Activated CD4-positive, CD25-positive, alpha-beta regulatory T cell treated with anti-CD3 and anti-CD28 coated beads, Interleukin-2, amount 50 U/mL, for 16 hours (primary cell): ENCODE data around the gene SHC4.
"Not testable (repeated sequence)": the region's sequence is repeated elsewhere in the genome, so short reads cannot be mapped to it uniquely, and the experiment has no call there.

Experiments
- DNase-seq: peaks from one replicate; pipeline ENCODE4 v3.0.0-alpha.2; 2020; ENCODE audit warnings: low read depth, low spot score

Gene SHC4

DNA sequence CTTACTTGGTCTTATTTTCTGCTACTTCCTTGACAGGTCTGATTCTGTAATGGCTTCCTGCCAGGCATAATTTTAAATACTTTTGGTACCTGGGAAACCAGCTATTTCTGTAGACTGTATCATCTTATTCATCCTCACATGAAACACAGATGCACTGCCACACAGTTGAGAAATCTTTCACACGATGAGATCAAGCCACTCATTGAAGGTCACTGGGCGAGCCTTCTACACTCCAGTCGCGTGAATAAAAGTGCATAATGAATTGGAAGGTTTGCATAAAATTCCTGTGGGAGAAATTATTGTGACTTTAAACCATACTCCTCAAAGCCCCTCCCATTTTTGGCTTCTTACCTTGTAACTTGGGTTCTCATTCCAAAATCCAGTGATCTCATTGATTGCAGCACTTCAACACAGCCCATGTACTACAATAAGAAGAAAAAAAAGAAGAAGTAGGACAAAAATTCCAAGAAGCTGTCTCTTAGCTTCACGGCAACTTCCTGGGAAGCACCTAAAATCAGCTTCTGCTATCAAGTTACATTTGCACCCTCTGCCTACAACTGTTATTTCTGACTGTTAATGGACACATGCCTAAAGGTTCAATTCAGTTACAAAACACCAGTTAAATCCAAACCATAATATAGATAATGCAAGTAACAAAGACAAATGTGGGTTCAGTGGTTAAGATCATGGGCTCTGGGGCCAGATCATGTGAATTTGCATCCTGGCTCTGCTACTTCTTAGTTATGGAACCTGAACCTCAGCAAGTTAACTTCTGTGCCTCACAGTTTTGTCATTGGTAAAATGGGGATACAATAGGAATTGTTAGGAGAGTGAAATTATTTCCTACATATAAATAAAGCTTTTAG lies 39.0 kb downstream of the SHC4 start:
- no peak for DNase-seq

DNA sequence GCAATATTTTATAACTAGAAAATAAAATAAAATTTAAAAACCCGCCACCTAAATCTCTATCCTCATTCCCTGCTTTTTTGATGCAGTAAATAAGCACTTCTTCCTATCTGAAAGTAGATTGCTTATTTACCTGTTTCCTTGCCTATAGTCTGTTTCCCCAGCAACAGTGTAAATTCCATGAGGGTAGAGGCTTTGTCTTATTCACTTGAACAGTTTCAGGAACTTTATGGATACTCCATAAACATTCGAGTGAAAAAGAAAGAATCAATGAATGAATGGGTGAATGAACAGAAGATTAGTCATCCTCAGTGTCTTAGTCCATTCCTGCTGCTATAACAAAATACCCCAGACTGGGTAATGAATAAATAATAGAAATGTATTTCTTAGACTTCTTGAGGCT lies 41.7 kb downstream of the SHC4 start:
- no peak for DNase-seq

DNA sequence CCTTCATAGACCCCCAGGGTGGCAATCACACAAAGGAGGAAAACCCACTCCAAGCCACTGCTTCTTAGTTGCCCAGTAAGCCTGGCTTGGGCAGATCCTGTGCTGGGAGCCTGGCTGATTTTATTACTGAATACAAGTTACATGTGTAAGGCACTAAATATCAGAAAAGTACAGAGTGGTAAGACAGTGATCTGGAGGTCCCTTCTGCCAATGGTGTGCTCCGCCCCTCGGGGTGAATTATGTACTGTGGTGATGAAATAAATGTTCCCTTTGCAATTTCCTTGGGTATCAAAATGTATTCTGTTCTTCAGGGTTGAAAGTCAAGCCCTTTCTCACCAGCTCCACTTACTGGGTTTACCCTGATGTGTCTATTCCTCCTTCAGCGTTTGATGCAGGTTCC lies 47.0 kb downstream of the SHC4 start:
- no peak for DNase-seq

DNA sequence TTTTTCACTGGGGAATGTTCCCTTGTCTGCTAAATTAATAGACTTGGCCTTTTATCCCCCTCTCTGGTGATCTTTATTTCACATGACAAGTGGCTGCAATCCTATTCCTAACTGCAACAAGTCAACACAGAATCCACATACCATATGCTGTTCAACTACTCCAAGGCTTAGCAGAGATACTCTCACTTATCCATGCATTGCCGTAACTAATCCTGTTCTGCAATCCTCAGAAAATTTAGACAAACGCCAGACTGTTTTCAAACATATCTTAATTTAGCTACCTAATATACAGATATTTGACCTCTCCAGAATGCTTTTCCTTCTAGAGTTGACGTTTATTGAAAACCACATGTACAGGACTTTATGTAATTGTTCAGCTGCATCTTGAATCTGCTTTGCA lies 47.9 kb downstream of the SHC4 start:
- no peak for DNase-seq

DNA sequence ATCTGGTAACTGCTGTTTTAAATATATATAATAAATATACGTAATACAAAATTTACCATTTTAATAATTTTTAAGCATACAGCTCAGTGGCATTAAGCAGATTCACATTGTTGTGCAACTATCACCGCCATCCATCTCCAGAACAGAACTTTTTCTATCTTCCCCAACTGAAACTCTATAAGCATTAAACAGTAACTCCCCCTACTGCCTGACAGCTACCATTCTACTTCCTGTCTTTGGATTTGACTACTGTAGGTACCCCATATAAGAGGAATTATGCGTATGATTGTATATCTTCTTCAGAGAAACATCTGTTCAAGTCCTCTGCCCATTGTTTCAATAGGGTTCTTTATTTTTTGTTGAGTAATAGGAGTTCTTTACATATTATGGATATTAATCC lies 49.0 kb downstream of the SHC4 start:
- no peak for DNase-seq

DNA sequence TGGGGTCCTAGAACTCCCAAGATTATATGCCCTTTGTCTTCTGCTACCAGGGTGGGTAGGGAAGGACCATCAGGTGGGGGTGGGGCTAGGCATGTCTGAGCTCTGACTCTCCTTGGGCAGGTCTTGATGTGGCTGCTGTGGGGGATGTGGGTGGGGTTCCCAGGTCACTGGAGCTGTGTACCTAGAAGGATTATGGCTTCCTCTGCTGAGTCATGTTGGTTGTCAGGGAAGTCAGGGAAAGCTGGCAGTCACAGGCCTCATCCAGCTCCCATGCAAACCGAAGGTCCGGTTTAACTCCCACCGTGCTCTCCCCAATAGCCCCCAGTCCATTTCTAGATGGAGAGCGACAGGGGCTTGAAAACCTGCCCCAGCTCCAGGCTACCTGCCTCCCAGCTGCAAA lies 50.6 kb downstream of the SHC4 start:
- no peak for DNase-seq

DNA sequence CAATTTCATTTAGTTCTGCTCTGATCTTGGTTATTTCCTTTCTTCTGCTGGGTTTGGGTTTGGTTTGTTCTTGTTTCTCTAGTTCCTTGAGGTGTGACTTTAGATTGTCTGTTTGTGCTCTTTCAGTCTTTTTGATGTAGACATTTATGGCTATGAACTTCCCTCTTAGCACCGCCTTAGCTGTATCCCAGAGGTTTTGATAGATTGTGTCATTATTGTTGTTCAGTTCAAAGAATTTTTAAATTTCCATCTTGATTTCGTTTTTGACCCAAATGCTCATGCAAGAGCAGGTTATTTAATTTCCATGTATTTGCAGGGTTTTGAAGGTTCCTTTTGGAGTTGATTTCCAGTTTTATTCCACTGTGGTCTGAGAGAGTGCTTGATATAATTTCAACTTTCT lies 53.2 kb downstream of the SHC4 start:
- DNase-seq, result not testable (repeated sequence)

DNA sequence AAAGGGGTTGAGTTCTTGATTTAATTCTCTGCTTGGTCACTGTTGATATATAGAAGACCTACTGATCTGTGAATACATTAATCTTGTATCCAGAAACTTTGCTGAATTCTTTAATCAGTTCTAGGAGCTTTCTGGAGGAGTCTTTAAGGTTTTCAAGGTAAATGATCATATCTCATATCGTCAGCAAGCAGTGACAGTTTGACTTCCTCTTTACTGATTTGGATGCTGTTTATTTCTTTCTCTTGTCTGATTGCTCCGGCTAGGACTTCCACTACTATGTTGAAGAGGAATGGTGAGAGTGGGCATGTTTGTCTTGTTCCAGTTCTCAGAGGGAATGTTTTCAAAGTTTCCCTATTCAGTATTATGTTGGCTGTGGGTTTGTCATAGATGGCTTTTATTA lies 54.4 kb downstream of the SHC4 start:
- not testable (repeated sequence) for DNase-seq

DNA sequence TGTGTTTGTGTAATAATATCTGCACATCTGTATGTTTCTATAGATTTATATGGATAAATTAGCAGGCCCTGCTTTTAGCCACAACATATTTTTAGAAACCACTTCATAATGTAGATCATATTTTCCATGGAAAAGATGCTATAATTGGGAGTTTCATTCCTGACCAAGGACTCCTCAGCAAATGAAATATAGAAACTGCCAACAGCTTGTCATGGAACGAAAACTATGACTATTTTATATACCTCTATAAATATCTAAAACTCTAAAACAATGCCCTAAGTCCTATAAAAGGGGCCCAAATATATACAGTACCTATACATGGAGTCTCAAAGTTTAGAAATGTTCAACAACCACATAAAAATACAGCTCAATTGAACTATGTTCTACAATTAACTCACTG lies 57.9 kb downstream of the SHC4 start:
- no peak for DNase-seq

DNA sequence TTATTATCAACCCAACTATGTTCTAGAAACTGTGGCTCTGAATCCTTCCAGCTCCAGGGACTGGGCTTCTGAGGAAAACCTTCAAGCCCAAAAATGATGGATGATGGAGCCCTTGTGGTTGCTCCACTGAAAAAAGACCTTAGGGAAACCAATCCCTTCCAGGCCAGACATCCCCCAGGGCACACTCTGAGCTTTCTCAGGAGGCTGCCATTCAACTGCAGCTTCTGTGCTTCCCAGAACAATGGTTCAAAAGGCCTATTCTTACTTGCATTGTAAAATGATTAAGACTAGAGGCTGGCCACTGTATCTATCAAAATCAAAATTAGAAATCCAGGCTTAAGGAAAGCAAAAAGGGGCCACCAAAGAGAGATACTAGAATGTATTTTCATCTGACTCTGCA lies 58.5 kb downstream of the SHC4 start:
- no peak for DNase-seq

DNA sequence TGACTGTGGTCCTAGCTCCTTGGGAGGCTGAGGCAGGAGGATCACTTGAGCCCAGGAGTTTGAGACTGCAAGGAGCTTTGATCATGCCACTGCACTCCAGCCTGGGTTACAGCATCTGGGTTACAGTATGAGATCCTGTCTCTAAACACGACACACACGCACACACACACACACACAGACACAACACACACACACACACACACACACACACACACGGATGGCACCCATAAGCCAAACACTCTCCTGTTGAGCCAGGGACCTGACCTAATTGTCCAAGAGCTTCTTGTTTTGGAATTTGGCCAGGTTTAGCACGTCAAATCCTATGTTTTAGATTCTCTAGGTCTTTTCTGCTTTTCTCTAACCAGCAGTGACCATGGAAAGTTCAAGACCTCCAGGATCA lies 59.0 kb downstream of the SHC4 start:
- no peak for DNase-seq

DNA sequence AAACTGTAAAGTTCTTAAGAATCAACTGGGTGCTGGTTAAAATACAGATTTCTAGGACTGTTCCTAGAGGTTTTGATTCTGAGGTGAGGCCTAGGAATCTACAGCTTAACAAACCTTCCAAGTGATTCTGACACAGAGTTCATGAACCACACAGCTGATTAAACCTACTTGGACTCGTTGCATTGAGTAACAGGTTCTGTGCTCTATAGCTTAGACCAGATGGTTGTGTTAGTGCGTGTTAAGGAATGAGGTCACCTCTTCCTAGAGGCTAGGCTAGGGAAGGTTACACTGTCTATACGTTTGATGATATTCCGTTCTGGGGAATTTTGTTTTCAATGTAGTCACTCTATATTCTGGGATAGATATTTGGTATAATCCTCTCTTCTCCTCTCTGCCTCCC lies 63.9 kb downstream of the SHC4 start:
- DNase-seq, result no peak

DNA sequence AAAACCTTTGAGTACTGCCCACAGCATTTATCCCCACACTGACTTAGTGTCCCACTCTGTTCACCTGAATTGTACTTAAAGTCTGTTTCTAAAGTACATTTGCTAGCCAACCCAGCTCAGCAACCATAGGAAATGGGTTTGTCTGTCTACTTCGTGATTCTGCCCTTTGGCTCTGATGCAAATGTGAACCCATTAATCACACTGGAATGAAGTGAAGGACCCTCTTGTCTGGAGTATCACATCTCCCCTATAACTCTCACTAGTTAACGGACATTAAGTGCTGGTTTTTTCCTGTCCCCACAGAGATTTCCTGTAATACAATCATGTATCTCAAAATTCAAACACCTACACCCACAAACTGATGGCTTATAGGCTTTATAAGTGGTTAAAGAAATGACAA lies 65.3 kb downstream of the SHC4 start:
- DNase-seq, result no peak

DNA sequence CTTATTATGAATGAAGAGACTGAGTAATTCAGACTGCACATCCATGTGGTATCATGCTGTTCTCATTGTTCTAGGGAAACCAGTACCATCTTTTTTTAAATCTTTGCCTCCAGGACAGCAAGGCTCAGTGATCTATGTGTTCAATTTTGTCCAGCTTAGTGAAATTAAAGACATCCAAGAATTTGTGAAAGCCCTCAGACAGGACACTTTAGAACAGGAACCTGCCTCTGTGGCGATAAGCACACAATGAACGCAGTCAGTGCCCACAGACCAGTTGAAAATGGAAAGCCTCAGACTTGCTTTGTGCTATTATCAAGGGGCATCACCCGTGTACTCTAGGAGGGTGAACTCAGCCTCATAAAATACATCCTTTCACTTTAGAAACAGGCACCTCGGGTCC lies 65.7 kb downstream of the SHC4 start:
- no peak for DNase-seq

DNA sequence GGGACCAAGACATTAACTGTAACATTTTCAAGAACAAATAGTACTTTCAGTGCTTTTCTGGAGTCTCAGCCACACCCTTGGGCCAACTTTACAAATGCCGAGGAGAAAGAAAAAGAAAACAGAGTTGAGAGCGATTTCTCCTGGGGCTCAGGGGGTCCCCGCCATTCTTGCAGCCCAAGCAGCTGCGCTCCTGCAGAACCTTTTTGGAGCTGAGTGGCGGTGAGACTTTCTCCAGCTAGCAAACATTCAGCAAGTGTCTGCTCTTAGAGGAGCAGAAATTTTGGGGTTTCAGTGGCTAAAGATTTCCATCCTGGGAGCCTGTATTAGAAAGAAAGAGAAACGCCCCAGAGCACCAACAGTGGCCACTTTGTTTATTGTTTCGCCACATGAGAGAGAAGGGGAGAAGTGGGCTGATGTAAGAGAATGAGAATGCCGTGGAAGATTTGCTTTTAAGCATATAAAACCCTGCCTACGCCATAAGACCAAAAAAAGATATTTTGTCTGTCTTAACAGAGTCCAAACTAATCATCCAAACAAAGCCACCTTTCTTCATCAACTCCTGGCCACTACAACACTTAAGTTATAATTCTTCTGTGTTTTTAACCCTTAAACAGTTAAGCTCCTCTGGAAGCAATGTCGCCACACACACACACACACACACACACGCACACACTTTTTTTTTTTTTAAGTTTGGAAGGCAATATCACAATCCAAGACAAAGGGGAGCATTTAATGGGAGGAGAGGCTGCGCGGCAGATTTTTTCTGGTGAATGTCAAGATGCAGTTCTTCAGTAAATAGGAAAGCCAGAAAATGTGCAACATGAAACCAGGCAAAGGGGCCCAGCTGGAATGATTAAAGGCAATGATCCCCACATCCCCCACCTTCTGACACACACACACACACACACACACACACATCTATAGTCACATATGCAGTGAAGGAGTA lies 66.6 kb downstream of the SHC4 start:
- no peak for DNase-seq

DNA sequence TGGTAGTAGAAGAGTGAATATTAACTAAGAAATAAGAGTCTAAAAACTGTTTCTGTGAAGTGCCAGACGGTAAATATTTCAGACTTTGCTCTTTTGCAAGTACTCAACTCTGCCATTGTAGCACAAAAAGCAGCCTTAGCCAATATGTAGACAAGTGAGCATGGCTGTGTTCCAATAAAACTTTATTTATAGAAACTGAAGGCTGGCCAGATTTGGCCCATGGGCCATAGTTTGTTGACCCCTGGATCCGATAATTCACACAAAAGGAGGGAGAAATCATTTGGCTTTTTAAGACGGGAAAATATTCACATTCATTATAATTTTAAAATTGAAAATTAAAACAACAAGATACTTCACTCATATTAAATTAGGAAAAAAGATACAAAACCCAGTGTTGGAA lies 70.4 kb downstream of the SHC4 start:
- DNase-seq, result no peak

DNA sequence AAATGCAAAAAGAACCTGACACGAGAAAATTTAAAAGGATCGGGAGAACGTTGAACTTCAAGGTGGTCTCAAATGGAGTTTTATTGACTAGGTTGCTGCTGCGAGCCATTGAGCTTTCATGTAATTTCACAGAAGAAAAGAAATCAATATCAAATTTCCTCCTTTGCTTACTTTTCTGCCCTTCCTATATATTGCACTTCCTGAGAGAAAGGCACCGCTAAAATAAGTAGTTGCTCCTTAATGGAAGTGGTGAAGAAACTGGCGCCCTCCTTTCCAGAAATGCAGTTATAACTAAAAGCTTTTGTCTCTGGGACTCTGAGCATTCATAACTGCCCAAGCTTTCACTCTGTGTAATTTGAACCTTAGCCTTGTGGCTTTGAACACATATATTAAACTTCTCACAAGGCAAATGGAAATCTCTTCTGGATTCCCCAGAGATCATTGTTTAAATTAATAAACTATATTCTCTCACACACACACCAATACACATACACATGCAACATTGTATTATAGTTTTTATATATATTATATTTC lies 72.4 kb downstream of the SHC4 start:
- no peak for DNase-seq

DNA sequence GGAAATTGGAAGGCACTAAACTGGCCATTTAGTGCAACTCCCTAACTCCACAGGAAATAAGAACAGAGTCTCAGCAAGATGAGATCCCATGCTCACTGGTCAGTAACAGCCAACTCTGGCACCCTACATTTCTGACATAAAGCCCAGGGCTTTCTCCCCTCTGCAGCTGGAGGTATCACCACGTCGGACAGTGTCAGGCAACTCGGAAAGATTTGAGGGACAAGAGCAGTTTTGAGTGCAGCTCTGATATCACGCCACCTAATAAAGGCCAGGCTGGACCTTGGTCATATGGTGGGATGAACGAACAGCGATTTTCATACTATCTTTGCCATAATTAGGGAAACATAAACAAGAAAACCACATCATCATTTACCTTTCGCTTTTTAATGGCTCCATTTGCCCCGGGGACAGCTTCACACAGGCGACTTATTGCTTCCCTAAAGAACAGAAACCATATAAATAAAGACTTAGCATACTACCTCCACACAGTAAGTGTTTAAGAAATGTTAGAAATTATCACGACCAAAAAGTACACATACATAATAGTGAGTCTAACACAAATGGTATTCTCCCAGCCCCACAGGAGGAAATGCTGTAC lies 73.2 kb downstream of the SHC4 start:
- no peak for DNase-seq

DNA sequence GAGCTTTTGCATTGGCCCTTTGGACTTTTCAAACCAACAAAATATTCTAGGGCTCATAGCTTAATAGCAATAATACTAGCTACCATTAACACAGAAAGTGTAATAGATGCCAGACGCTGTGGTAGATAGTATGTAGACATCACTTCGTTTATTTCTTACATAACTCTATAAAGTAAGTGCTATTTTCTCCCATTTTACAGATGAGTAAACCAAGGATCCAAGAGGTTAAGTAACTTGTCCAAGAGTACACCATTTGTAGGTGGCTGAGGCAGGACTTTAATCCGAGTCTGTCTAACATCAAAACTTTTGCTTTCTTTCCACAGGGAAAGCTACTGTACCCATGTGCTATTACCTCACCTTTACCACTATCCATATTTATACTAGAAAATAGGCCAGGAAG lies 73.8 kb downstream of the SHC4 start:
- no peak for DNase-seq

DNA sequence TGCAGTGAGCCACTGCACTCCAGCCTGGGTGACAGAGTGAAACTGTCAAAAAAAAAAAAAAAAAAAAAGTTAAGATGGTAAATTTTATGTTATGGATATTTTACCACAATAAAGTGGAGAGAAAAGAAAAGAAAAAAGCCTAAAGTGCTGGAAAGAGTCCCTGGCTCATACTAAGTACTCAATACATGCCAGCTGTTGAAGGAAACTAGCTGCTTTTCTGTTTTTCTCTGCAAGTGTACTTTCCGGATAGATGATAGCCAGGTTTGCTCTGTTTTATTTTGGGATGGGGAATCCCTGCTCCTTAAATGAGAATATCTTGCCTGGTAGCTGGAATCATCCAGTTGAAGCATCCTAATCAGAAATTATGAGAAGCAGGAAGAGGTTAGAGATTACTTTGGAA lies 74.9 kb downstream of the SHC4 start:
- DNase-seq, result no peak

DNA sequence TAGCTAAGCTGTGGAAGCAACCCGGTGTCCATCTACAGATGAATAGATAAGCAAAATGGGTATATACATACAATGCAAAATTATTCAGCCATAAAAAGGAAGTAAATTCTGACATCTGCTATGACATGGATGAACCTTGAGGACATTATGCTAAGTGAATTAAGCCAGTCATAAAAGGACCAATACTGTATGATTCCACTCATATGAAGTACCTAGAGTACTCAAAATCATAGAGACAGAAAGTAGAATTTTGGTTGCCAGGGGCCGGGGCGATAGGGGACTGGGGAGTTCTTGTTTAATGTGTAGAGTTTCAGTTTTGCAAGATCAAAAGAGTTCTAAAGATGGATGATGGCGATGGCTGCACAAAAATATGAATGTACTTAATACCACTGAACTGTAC lies 75.5 kb downstream of the SHC4 start:
- no peak for DNase-seq

DNA sequence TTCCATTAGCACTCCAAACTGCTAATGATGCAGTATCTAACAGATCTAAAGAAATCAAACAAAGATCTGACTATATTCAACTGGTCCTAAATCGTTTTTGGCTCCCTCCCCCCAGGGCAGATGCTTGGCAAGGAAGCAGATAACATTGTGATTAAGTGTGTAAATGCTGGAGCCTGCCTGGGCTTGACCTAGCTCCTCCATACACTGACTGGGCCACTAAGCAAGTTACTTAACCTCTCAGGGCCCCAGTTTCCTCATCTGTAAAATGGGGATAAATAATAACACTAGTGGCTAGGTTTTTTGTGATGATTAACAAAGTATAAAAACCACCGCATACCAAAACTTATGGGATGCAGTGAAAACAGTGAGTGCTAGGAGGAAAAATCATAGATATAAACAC lies 76.6 kb downstream of the SHC4 start:
- DNase-seq, result no peak
